OCI-M1 (cell line): ENCODE results near the gene SYT2.
"Not testable (repeated sequence)": the region's sequence is repeated elsewhere in the genome, so short reads cannot be mapped to it uniquely, and the experiment has no call there.

Experiments
- DNase-seq: peaks from one replicate; lab custom pipeline; 2025; lab: John Stamatoyannopoulos, UW

SYT2 gene

GRCh38 chr1:202624088-202624780 lies 86.0 kb downstream of the SYT2 start:
- no peak for DNase-seq

- DNase-seq: not testable (repeated sequence)
Observed at GRCh38 chr1:202623476-202623875, 86.8 kb downstream of the SYT2 start.

DNA sequence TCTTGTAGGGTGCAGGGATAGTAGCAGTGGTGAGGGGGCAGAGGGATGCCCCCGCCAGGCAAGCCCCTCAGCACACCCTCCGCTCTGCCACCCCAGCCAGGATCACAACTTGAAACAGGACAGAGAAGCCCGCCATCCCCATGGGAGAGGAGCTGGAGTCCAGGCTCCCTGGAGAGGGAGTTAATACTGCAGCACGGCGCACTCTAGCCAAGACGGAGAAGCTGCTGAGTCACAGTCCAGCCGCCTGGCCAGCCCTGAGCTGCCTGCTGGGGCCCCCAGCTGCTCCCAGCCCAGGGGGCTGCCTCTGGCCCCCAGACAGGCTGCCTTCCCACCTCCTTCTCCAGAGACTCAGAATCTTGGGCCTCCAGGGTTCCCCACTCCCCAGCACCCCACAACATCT lies 87.2 kb downstream of the SYT2 start:
- DNase-seq: peak; percentile 40

- no peak for DNase-seq
Observed at GRCh38 chr1:202622388-202622787, 87.9 kb downstream of the SYT2 start.

- DNase-seq: no peak
Observed at GRCh38 chr1:202621446-202621845, 88.8 kb downstream of the SYT2 start.

GRCh38 chr1:202620036-202620435 lies 90.2 kb downstream of the SYT2 start:
- not testable (repeated sequence) for DNase-seq

DNA sequence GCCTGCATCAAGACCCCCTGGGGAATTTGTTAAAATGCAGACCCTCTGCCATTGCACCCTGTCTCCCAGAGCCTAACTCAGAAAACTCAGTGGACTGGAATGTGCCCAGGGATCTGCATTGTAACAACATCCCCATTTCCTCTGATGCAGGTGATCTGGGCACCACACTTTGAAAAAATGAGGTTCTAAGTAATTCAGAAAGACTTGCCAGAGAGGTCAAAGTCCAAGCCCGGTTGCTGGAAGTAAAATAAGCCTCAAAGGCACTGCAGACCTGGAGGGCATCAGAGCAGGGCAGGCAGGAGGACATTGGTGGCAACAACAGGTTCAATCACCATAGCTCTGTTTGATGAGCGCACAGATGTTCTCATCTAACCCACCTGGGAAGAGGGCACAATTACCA lies 90.7 kb downstream of the SYT2 start:
- DNase-seq: no peak

GRCh38 chr1:202619012-202619411 lies 91.2 kb downstream of the SYT2 start:
- not testable (repeated sequence) for DNase-seq

DNA sequence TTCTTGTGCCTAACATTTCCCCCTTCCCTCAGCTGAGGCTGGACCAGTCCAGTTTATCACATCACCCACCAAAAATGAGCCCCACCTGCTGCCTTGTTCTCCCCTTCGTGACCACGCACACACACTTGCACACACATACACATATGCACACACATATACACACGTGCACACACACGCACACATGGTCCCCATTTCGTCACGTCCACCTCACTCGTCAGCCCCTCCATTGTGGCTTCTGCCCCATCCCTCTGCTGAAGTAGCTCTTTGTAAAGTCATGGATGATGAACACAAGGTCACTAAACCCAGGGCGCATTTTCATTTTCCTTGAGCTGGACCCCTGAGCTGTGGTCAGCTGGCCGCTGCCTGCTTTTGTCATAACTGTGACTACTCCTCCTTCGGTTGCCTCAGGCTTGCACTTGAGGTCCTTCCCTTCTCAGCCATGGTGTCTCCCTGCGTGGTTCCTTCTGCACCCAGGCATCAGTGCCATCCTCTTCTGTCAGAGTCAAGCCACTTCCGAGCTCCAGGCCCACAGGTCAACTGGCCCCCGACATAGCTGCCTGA lies 93.8 kb downstream of the SYT2 start:
- DNase-seq: no peak

- DNase-seq: peak; percentile 82
Observed at GRCh38 chr1:202615501-202616354, 94.5 kb downstream of the SYT2 start.

DNA sequence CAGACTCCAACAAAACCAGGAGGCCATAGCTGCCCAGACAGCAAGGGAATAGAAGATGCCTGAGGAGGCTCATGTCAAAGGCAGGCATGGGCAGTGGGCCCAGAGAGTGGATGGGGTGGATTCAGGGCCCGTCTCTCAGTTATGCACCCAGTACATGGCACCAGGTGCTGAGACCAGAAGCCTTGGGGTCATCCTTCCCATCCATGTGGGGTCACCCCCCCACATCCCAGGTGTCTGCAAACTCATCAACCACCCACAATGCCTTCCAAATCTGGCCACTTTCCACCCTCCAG lies 95.1 kb downstream of the SYT2 start:
- DNase-seq: not testable (repeated sequence)

DNA sequence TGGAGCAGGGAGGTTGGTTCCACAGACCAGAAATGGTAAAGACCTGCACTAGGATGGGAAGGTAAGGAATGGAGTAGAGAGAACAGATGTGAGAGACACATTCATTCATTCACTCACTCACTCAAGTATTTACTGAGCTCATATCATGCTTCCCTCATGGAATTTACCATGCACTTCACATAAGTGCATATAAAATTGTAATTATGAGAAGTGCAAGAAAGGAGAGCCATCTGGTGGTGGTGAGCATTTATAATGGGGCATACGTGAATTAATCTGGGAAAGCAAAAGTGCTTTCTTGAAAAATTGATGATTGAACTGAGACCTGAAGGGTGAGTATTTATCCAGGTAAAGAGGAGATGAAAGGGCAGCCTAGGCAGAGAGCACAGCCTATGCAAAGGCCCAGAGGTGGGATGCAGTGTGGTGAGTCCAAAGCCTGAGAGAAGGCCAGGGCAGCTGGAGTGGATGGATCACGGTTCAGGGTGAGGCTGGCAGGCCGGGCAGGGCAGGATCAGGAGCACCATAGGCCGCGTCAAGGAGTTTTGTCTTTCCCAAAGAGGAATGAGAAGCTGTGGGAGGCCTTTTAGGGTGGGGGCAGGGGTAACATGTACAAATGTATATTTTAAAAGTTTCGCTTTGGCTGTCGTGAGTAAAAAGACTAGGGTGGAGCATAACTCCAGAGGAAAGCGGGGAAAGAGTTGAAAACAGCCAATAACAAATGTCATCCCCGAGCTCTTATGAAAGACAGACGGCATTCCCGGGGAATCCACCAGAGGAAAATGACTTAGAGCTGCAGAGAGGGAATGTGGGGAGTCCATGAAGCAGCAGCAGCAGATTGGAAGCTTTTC lies 95.7 kb downstream of the SYT2 start:
- DNase-seq: peak; percentile 53

DNA sequence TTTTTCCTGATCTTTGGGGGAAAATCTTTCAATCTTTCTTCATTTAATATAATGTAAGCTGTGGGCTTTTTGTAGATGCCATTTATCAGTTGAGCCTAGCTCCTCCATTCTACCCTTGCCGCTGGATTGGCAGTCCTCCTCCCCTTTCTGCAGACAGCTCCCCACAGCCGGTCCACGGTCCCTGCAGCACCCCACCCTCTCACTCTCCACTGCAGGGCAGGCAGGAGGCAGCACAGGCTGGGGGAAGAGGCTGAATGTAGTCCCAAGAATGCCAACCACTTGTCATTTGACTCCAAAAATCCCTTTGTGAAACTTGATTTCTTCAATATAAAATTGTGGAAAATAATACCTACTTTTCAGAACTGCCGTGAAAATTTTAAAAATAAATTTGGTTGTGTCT lies 96.7 kb downstream of the SYT2 start:
- DNase-seq: no peak

GRCh38 chr1:202612036-202612435 lies 98.2 kb downstream of the SYT2 start:
- DNase-seq: not testable (repeated sequence)

DNA sequence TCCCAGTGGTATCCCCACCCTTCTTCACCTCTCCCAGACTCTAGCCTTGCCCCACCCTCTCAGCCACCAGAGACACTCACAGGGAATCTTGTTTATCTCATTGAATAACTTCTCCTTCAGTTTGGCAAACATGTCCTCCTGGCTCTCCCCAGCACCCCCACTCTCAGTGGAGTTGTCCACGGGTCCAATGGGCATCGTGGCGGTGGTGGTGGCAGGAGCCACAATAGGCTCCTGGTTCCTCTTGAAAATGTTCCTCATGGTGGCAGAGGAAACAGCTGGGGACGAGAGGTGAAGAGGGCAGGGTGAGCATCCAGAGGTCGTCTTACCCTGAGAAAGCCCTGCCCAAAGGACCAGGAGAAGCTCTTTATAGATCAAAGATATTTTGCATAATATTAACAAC lies 104.7 kb downstream of the SYT2 start:
- no peak for DNase-seq

DNA sequence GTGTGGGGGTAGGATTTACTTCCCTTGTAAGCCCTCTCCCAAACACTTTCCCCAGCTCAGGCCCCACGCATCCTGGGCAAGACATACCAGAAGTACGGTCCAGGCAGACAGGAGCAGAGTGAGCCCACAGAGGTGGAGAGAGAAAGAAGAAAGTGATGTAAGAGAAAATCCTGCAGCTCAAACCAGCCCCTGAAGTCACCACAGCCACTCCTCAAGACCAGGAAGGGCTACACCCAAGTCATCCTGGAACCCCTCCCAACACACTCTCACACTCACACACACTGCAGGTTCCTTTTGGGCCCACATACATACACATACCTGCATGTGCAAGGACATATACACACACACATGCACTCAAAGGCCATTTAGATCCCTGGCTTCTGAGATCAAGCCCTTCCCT lies 106.8 kb downstream of the SYT2 start:
- no peak for DNase-seq

DNA sequence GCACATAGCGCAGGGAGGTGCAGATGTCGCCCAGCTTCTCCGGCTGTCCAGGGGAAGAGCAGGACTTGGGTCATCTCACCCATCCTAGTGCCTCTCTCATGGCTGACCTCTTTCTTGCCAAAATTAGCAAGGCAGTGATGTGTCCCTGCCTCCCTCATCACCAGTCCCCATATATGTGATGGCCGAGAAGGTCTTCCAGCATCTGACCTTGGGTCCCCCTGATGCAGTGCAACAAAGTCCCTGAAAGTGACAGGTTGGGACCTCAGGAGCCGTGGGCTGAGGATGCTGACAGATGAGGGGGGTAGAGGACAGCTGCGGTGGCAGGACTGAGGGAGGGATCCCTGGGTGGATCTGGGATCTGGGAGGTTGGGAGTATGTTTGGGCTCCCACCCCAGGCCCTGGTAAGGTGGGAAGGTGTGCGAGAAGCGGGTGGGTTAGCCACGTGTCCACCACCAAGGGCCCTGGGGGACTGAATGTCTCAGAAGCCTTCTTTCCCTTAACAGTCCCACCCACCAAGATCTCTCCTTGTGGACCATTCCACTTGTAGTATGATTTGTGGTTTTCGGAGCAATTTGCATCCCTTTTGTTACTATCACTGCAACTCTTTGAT lies 109.7 kb downstream of the SYT2 start:
- DNase-seq: no peak

DNA sequence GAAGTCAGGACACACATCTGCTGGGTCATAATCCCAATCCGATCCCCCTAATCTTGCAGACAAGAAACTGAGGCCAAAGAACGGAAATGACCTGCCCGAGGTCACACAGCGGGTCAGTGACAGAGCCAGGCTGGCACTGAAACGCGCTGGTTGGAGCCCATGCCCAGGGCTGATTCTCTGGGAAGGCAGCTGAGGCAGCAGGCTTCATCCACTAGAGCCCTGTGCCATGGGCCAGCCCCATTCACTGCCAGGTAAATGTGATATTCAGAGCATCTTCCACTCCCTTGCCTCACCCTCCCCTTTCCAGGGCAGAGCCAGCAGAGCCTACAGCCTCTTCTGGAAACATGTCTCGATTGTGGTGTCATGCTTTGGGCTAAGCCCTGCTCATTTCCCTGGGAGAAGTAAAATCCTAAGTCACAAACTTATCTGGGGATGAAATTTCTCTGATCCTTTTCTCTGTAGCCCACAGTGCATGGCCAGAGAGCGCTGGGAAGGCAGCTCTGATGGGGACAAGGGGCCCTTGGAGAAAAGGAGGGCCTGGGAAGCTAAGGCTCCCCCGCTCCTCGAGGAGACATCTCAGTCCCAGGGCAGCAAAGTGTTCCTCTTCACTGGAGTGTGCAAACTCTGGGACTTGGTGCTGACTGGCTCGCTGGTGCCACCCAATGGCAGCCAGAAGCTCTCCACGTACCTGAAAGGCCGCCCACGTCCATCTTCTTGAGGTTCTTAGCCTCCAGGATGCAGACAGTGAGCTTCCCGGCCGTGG lies 110.4 kb downstream of the SYT2 start:
- peak; percentile 77 for DNase-seq

DNA sequence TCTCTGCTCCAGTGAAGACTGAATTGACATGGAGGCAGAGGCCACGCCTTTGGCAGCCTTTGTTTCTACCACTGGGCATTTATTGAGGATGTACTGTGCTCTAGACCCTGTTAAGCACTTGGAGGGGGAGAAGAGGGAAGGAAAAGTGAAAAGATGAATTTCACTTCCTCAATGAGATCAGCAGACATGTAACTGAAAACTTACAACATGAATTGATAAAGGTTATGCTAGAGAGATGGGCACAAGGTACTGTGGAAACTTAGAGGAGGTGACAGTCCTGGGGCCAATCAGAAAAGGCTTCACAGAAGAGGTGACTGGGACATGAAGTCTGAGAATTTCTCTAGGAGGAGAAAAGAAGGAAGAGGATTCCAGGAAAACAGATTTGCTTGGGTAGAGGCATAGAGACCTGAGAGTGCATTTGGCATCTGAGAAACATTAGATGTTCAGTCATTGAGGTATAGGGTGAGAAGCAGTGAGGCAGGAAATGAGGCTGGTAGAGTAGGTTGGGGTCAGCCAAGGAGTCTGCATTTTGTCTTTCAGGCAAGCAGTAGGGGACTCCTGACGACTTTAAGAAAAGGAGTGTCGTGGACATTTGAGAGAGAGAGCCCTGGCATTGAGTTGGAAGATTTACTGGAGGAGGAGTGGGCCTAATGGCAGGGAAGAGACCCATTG lies 113.0 kb downstream of the SYT2 start:
- DNase-seq: no peak

GRCh38 chr1:202596638-202597037 lies 113.6 kb downstream of the SYT2 start:
- no peak for DNase-seq

- no peak for DNase-seq
Observed at GRCh38 chr1:202593845-202594244, 116.4 kb downstream of the SYT2 start.
